K562 (cell line): Measurements from ENCODE around the gene MAP3K20. TPM values are rescaled to one million over a fixed set of nuclear protein-coding genes. Genes with fewer than 3 reads are reported as not detected.

Experiments
- ATAC-seq: fragments of 200-7000 bp; cut with Tn5 transposase; 3 replicates; pipeline ENCODE4 v1.9.1; 2020; ENCODE audit warnings: moderate library complexity
- BruUV-seq: library from RNA; stranded (reverse); fragments of 400-500 nt; replicated peaks from 2 replicates; lab custom pipeline; 2021; lab: Mats Ljungman, UMichigan
- CTCF ChIA-PET: fragments of 300-600 bp; formaldehyde crosslinking; extraction: SDS; loops from one replicate; lab custom pipeline; 2021; ENCODE audit warnings: low intra/inter-chr PET ratio; lab: Yijun Ruan, JAX
- POLR2A ChIA-PET: fragments of 300-600, 350-650 bp; sonication (Branson Sonifier 250); formaldehyde crosslinking; extraction: SDS; loops from one replicate; lab custom pipeline; 2021; ENCODE audit warnings: antibody characterized with exemption, inconsistent platforms; lab: Yijun Ruan, JAX
- DNase-seq, 4 experiments: peaks; one replicate each; pipeline versions ENCODE4 v3.0.0 to v3.0.0-alpha.2; 2011 to 2018; ENCODE audit warnings: low spot score in 3 of 4, mixed read lengths in 3 of 4; ENCODE audit errors: extremely low read depth in 1 of 4
- FAIRE-seq: peaks from 2 replicates; lab custom pipeline; 2011; peaks lifted over from hg19 to GRCh38; lab: Jason Lieb, UNC
- H2AFZ ChIP-seq: 2 replicates; pipeline ENCODE4 v1.6.0; 2011; ENCODE audit warnings: low read depth, low read length, control low read depth, inconsistent platforms
- H3K27ac ChIP-seq: fragments of 200-600 bp; 3 replicates; pipeline ENCODE4 v1.8.0; 2011; ENCODE audit warnings: low read depth, mild to moderate bottlenecking, control low read depth, inconsistent platforms, low read length, moderate library complexity, mixed read lengths; ENCODE audit errors: extremely low read depth
- H3K27me3 ChIP-seq, 2 experiments: fragments of 300-600 bp in 1 of 2; 2 replicates in 1 of 2; 3 replicates in 1 of 2; pipeline versions ENCODE4 v1.6.0 to v1.8.0; 2011; ENCODE audit warnings: inconsistent platforms in 2 of 2, low read length in 2 of 2, mild to moderate bottlenecking in 1 of 2, mixed read lengths in 1 of 2, moderate library complexity in 1 of 2; ENCODE audit not compliant: control insufficient read depth in 2 of 2, insufficient read depth in 2 of 2
- H3K36me3 ChIP-seq: fragments of 300-600 bp; 3 replicates; pipeline ENCODE4 v1.8.0; 2011; ENCODE audit warnings: mild to moderate bottlenecking, low read length, inconsistent platforms; ENCODE audit not compliant: control insufficient read depth, insufficient read depth
- H3K4me1 ChIP-seq, 2 experiments: fragments of 200-600 bp in 1 of 2; replicated peaks in 1 of 2; 2 replicates in 1 of 2; 3 replicates in 1 of 2; pipeline versions ENCODE4 v1.5.1 to v1.8.0; 2011; ENCODE audit warnings: inconsistent platforms in 2 of 2, low read length in 2 of 2, mild to moderate bottlenecking in 1 of 2, mixed read lengths in 1 of 2, moderate library complexity in 1 of 2; ENCODE audit not compliant: control insufficient read depth in 2 of 2, insufficient read depth in 2 of 2
- H3K4me2 ChIP-seq: 2 replicates; pipeline ENCODE4 v1.6.1; 2011; ENCODE audit warnings: low read length, control low read depth, inconsistent platforms, mixed read lengths; ENCODE audit not compliant: insufficient read depth
- H3K4me3 ChIP-seq: fragments of 200-600 bp; sonication (generic), shearing (Covaris generic); 2 replicates; pipeline ENCODE4 v1.5.1; 2016; ENCODE audit warnings: control low read depth, inconsistent platforms
- H3K79me2 ChIP-seq: fragments of 200-600 bp; 3 replicates; pipeline ENCODE4 v1.8.0; 2011; ENCODE audit warnings: low read length, inconsistent platforms; ENCODE audit not compliant: control insufficient read depth, insufficient read depth
- H3K9ac ChIP-seq, 2 experiments: 2 replicates each; pipeline versions ENCODE4 v1.6.0 to v1.6.1; 2011; ENCODE audit warnings: low read depth in 2 of 2, low read length in 2 of 2, control low read depth in 1 of 2, inconsistent platforms in 1 of 2, mild to moderate bottlenecking in 1 of 2, mixed read lengths in 1 of 2; ENCODE audit not compliant: insufficient read depth in 1 of 2
- H3K9me1 ChIP-seq: one replicate; pipeline ENCODE4 v1.6.0; 2011; ENCODE audit warnings: inconsistent platforms, mild to moderate bottlenecking, low read length, moderate library complexity; ENCODE audit not compliant: control insufficient read depth, insufficient read depth
- H3K9me3 ChIP-seq: replicated peaks from 2 replicates; pipeline ENCODE4 v1.5.1; 2011; ENCODE audit warnings: low read depth, low read length, inconsistent platforms; ENCODE audit not compliant: control insufficient read depth, insufficient read depth
- H4K20me1 ChIP-seq: replicated peaks from 2 replicates; pipeline ENCODE4 v1.6.1; 2011; ENCODE audit warnings: low read length, inconsistent platforms, mixed read lengths; ENCODE audit not compliant: control insufficient read depth, insufficient read depth
- ARID2 ChIP-seq: fragments of 450-650 bp; IDR thresholded peaks from 2 replicates; pipeline ENCODE4 v1.6.1; 2017; ENCODE audit warnings: antibody characterized with exemption, mild to moderate bottlenecking
- FOXM1 ChIP-seq, 2 experiments: fragments of 450-650 bp in 1 of 2; sonication (generic) in 1 of 2; formaldehyde crosslinking in 1 of 2; IDR thresholded peaks; 2 replicates each; pipeline versions ENCODE4 v1.6.1 to v1.9.0; 2017 to 2022; ENCODE audit warnings: low read depth in 2 of 2, mild to moderate bottlenecking in 2 of 2, missing genetic modification reagents in 1 of 2, moderate library complexity in 1 of 2
- KAT7 ChIP-seq: sonication (generic); formaldehyde crosslinking; IDR thresholded peaks from 2 replicates; pipeline ENCODE4 v1.8.0; 2022; ENCODE audit warnings: missing genetic modification reagents, mild to moderate bottlenecking, borderline replicate concordance
- RAD21 ChIP-seq, 2 experiments: fragments of 250-450 bp in 1 of 2; fragments of 450-650 bp in 1 of 2; sonication (Bioruptor Pico) in 1 of 2; formaldehyde crosslinking in 1 of 2; IDR thresholded peaks in 1 of 2; conservative IDR thresholded peaks in 1 of 2; 2 replicates each; pipeline versions ENCODE4 v1.4.0 to v1.8.0; 2020 to 2022; ENCODE audit warnings: mild to moderate bottlenecking in 2 of 2, moderate library complexity in 1 of 2
- SLC30A9 ChIP-seq: fragments of 250-450 bp; sonication (Bioruptor Pico); IDR thresholded peaks from 2 replicates; pipeline ENCODE4 v1.8.0; 2022; ENCODE audit warnings: mild to moderate bottlenecking, moderate library complexity
- ZFX ChIP-seq: sonication (generic); formaldehyde crosslinking; IDR thresholded peaks from 2 replicates; pipeline ENCODE4 v1.8.0; 2022; ENCODE audit warnings: mild to moderate bottlenecking, missing genetic modification reagents, moderate library complexity
- ZNF431 ChIP-seq: sonication (generic); formaldehyde crosslinking; IDR thresholded peaks from 2 replicates; pipeline ENCODE4 v1.8.0; 2022; ENCODE audit warnings: mild to moderate bottlenecking, missing genetic modification reagents
- WGBS: fragments of 100-300 bp; shearing (Covaris generic); methylation state at CpG from one replicate; pipeline ENCODE4 v1.1.6; 2016; ENCODE audit warnings: low coverage, mixed read lengths; ENCODE audit not compliant: insufficient coverage; ENCODE audit errors: missing lambda C conversion rate; 5-methylcytosine and 5-hydroxymethylcytosine counted together
- in situ Hi-C: fragments of 300-500 bp; cut with MboI; formaldehyde crosslinking; loops from 4 replicates; pipeline ENCODE4 v1.15.0; 2018; ENCODE audit warnings: inconsistent platforms, mixed read lengths
- intact Hi-C: fragments of 100-400 bp; cut with micrococcal nuclease; formaldehyde crosslinking; loops from 2 replicates; pipeline ENCODE4 v1.14.2; 2022
- polyA plus RNA-seq, 8 experiments: library from polyadenylated mRNA; depleted of rRNA in 4 of 8; stranded (reverse) in 5 of 8; unstranded in 3 of 8; fragments of >200 nt; fragmentation: Nextera tagmentation in 2 of 8; fragmentation: Illumina TruSeq in 1 of 8; extraction: Ambion mirVana in 2 of 8; extraction: Trizol in 1 of 8; gene quantifications; 2 replicates each; pipeline versions ENCODE4 v1.2.1 to v1.2.3, GENCODE V29; 2011 to 2014; ENCODE audit warnings: inconsistent platforms in 1 of 8, missing spikeins in 1 of 8
- total RNA-seq, 7 experiments: library from RNA; depleted of rRNA in 6 of 7; stranded (reverse); fragments of >200 nt in 6 of 7; fragmentation: Illumina TruSeq in 2 of 7; extraction: Trizol in 2 of 7; gene quantifications; 2 replicates each; pipeline versions ENCODE4 v1.2.1 to v1.2.3, GENCODE V29; 2011 to 2021; ENCODE audit warnings: low replicate concordance in 1 of 7
- TF ChIP-seq, protein P1 (sequence below), 2 experiments: fragments of 200-800 bp in 1 of 2; sonication (Bioruptor generic) in 1 of 2; sonication (generic) in 1 of 2; formaldehyde crosslinking in 1 of 2; IDR thresholded peaks in 1 of 2; conservative IDR thresholded peaks in 1 of 2; 2 replicates each; pipeline versions ENCODE4 v1.5.0 to v1.6.1; 2016 to 2020; ENCODE audit warnings: missing compliant biosample characterization in 1 of 2, missing genetic modification characterization in 1 of 2, missing genetic modification reagents in 1 of 2

MAP3K20 gene
- total and polyA plus RNA-seq, 9 of the 15 experiments (the other 6 are each of a cell fraction or from before 2014, with no cell fraction given): 9.8 to 34.2 (median 27.3) TPM

DNA sequence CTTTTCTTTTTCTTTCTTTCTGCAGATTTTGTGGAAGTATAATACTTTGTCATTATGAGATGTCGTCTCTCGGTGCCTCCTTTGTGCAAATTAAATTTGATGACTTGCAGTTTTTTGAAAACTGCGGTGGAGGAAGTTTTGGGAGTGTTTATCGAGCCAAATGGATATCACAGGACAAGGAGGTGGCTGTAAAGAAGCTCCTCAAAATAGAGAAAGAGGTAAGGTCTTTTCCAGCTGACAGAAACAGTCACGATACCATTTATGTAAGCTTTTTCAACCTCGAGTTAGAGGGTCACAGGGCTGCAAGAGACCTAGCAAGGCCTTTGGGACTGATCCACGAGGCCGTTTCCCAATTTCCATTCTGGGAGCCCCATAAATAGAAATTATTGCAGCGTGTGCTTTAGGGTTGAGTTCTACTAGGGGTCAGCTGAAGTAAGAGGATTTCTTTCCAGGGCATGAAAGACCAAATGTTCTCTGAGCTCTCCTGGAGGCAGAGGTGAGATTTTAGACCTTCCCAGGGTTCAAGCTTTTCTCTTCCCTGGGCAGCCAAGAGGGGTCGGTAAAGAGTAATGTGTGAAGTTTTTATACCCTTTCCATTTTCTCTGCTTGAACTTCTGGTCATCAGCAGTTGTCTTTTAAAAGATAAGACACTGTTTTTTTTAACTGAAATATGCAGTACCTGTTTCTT, 15.5 kb downstream of the MAP3K20 start (continued):
- peak; percentile 76 for TF ChIP-seq FOXM1 (IDR thresholded peaks at IDR 0.05; ENCODE audit: low read depth)
- no peak for TF ChIP-seq FOXM1 (CRISPR knock-in tag; IDR thresholded peaks at IDR 0.05; ENCODE audit: low read depth)
- TF ChIP-seq ARID2: peak; percentile 14; the same call in 1 of the 2 replicates
- peak; percentile 56; the same call in 1 of the 2 replicates for TF ChIP-seq ZFX (CRISPR knock-in tag)
- TF ChIP-seq, protein P1, sequence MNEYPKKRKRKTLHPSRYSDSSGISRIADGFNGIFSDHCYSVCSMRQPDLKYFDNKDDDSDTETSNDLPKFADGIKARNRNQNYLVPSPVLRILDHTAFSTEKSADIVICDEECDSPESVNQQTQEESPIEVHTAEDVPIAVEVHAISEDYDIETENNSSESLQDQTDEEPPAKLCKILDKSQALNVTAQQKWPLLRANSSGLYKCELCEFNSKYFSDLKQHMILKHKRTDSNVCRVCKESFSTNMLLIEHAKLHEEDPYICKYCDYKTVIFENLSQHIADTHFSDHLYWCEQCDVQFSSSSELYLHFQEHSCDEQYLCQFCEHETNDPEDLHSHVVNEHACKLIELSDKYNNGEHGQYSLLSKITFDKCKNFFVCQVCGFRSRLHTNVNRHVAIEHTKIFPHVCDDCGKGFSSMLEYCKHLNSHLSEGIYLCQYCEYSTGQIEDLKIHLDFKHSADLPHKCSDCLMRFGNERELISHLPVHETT (CRISPR knock-in tag; conservative IDR thresholded peaks at IDR 0.05 in 1 of 2, IDR thresholded peaks at IDR 0.05 in 1 of 2): 0 out of 4 replicates have a peak, but pooled peaks of 1 of the 2 experiments have one; percentile 35
- TF ChIP-seq RAD21 (CRISPR knock-in tag; conservative IDR thresholded peaks at IDR 0.05 in 1 of 2, IDR thresholded peaks at IDR 0.05 in 1 of 2): peak in 1 of 2 experiments; percentile 61; a peak in 3 of 4 replicates
- no peak for TF ChIP-seq SLC30A9 (CRISPR knock-in tag)

DNA sequence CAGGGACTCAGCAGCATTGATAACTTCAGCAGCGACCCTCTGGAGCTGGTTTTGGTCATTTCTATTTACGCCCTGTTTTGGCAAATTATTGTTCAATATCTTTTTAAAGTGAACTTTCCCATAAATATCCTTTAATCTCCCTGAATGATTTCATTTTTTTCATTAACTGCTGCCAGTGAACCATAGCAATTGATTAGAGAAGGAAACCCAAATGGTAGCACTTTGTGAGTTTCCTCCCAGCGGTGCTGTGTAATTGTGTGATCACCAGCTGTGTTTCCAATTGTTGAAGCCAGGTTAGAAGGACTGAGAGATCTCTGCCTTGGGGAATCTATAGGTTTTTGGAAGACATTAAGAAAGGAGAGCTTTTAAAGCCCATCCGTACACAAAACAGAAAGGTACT, 16.3 kb downstream of the MAP3K20 start:
- H3K4me3 ChIP-seq: no peak overlapping the region
- H3K4me2 ChIP-seq: peak overlapping the region; percentile 87
- intact Hi-C loops: loop anchor here (1.0 to 2.0 kb wide), 2 partner anchors 118 to 263 kb away; partner anchors contain the start of gene CDCA7
- ATAC-seq: no peak
- H3K4me1 ChIP-seq: peaks cover 10 to 28% of the 10 kb centered on the region in 2 experiments; a peak in 4 of 5 replicates
- no peak for FAIRE-seq
- H3K27ac ChIP-seq: peak overlapping the region; percentile 92
- H3K9me1 ChIP-seq: no peaks in the 10 kb centered on the region
- peak overlapping the region in 1 of 2 experiments; percentile 73; a peak in 1 of 4 replicates for H3K9ac ChIP-seq
- H3K36me3 ChIP-seq: peaks cover 51% of the 10 kb centered on the region
- H3K27me3 ChIP-seq: no peaks in the 10 kb centered on the region
- in situ Hi-C loops: no loop called here
- no peak for DNase-seq
- no peaks in the 10 kb centered on the region for H3K9me3 ChIP-seq
- H2AFZ ChIP-seq: no peak overlapping the region
- ChIA-PET CTCF (no interaction called here), POLR2A (interaction anchor here (0.6 to 4.9 kb wide), 14 partner anchors 8 to 1076 kb away, joined by 3 to 51 read pairs (median 3); no protein-coding TSS in a partner anchor)
- H4K20me1 ChIP-seq: no peaks in the 10 kb centered on the region
- WGBS: 73% methylated on average over 4 of the region's 4 CpGs
- TF ChIP-seq ZNF431 (CRISPR knock-in tag) (no peak), KAT7 (CRISPR knock-in tag) (peak; percentile 50; the same call in 1 of the 2 replicates)
- no TSS peak for BruUV-seq
- peaks cover 70% of the 10 kb centered on the region for H3K79me2 ChIP-seq
